HG03025 (cell line): Measurements from ENCODE around the gene ALS2CL.
"Not testable (repeated sequence)": the region's sequence is repeated elsewhere in the genome, so short reads cannot be mapped to it uniquely, and the experiment has no call there.

ENCODE experiments used
- ATAC-seq: cut with Tn5 transposase; IDR thresholded peaks from one replicate; pipeline ENCODE4 v1.9.1; 2021; ENCODE audit warnings: mild to moderate bottlenecking, moderate library complexity; ENCODE audit not compliant: unreplicated experiment, low FRiP score

The ALS2CL gene, protein sequence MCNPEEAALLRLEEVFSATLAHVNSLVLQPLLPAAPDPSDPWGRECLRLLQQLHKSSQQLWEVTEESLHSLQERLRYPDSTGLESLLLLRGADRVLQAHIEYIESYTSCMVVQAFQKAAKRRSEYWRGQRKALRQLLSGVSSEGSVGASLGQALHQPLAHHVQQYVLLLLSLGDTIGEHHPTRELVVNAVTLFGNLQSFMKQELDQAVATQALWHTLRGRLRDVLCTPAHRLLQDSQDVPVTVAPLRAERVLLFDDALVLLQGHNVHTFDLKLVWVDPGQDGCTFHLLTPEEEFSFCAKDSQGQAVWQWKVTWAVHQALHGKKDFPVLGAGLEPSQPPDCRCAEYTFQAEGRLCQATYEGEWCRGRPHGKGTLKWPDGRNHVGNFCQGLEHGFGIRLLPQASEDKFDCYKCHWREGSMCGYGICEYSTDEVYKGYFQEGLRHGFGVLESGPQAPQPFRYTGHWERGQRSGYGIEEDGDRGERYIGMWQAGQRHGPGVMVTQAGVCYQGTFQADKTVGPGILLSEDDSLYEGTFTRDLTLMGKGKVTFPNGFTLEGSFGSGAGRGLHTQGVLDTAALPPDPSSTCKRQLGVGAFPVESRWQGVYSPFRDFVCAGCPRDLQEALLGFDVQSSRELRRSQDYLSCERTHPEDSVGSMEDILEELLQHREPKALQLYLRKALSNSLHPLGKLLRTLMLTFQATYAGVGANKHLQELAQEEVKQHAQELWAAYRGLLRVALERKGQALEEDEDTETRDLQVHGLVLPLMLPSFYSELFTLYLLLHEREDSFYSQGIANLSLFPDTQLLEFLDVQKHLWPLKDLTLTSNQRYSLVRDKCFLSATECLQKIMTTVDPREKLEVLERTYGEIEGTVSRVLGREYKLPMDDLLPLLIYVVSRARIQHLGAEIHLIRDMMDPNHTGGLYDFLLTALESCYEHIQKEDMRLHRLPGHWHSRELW

DNA sequence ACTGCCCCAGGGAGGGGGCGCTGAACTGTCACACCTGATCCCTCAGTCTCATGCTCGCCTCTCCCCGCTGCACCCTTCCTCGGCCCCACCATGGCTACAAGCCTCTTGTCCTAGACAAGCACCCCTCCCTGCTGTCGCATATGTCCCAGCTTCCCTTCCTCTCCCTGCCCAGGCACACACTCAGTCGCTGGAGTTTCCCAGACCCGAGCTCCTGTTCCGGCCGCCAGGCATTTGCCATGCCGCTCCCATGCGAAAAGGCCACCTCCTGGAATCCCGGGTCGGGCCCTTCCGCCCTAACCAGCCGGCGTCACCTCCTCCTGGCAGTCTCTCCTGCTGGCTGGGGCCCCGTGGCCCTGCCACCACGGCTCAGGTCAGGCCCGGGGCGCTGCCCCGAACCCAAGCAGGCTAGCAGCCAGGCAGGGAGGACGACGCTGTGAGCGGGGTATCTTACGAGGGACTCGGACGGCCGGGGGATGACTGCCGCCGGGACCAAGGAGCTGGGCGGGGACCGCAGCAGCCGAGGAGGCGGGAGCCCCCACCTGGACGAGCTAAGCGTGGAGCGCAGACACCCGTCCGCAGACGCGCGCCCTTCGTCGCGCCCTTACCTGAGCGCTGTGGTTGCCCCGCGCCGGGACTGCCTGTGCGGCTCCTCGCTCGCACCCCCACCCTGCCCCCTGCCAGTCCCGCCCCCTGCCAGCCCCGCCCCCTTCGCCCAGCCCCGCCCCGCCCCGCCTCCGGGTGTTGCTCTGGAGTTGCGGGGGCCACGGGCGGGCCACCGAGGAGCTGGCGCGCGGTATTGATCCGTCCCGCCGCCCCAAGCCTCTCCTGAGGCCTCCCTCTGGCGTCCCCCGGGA is at the start of gene ALS2CL:
ALS2CL (minus strand) TSS at position 642 of the 854 bp plus-strand sequence. CDS start 4,239 bp downstream, outside the sequence.
- no peak for ATAC-seq

DNA sequence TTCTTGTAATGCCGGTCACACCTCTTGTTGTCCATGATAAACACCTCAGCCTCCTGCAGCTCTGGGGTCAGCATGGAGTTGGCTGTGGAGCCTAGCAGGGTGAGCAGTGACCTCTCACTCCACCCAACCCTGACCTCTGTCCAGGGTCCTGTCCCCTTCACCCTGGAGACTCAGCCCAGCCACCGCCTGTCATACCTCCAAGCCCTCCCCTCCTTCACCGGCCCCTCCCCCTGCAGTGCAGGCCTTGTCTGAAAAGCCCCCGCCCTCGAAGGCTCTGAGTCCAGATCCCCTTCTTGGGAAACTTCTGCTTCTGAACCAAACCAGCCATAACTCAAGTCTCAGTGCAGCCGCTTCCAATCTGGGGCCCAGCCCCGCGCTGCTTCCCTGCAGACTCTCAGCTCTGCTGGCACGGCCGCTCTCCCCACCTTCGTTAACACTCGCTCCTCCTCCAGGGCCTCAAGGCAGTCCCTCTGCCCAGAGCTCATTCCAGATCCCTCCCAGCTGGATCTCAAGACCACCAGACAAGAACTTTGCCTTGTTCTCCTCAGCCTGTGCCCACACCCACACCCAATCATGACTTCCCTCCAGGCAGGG is 49.6 kb upstream of the ALS2CL start:
- no peak for ATAC-seq

DNA sequence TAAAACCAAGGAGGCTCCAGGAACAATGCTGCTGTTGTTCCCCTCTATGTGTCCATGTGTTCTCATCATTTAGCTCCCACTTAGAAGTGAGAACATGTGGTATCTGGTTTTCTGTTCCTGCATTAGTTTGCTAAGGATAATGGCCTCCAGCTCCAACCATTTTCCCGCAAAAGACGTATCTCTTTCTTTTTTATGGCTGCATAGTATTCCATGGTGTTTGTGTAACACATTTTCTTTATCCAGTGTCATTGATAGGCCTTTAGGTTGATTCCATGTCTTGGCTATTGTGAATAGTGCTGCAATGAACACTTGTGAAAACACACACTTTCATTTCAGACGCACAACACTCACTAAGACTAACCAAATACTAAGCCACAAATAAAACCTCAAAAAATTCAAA is 46.1 kb upstream of the ALS2CL start:
- ATAC-seq: not testable (repeated sequence)

DNA sequence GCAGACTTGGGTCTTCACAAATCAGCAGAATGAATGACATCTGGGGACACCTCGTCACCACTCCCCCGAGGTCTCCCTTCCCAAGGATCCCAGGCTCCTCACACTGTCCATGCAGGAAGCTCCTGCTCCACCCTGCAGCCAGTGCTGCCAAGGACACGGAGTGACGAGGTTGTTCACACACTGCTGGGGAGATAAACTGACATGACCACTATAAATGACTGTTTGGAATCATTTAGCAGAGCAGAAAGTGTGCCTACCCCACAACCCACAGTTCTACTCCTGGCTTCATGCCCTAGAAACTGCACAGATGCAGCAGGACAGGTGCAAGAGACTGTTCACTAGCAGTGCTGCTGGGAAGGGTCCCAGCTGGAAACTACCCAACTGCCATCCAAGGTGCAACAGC is 43.9 kb upstream of the ALS2CL start:
- no peak for ATAC-seq

DNA sequence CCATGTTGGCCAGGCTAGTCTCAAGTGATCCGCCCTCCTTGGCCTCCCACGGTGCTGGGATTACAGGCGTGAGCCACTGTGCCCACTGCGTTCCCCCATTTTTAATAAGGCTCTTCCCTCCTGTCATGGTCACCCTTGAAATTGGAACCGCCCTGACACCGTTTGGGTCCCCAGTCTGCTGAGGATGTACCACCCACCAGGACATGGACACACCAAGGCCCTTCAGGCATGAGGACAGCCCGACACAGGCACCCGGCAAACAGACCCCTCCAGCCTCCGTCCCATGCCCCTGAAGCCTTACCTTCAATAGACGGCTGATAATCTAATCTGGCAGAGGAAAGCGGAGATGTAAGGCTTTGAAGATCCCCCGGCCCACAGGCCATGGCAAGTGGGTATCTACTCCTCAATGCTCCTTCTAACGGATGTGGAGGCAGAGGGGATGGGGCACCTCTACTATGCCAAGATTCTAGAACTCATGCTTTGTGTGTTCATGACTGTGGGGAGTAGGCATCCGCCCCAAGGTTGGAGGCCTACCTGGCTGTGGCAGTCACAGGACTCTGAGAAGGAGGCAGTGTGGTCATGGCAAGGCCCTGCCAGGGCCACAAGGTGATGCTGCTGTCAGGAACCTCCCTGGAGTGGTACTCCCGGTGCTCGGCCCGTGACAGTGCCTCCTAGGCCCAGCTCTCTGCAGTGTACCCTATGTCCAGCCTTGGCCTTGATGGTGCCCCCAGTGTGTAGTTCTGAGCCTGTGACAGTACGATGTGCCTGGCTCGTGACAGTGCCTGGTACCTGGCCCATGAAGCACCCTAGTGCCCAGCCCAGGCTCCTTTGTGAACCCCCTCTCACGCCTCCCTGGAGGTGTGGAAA is 42.8 kb upstream of the ALS2CL start:
- no peak for ATAC-seq

DNA sequence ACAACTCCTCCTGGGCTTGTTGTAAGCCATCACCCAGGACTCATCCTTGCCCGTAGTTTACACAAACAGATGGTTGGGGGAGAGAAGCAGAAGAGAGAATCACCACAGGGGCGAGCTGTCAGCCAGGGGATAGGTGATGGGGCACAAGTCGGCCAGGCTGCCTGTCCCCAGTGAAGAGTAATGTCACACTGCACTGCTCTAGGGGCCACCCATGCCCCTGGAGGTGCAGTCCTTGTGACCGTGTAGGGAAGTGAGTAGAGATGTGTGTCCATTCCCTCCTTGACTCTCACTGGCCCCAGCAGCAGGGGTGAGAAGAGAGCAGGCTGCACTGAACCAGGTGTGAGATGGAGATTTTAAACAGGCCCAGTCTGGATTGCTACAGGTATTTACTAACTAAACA is 41.3 kb upstream of the ALS2CL start:
- no peak for ATAC-seq

DNA sequence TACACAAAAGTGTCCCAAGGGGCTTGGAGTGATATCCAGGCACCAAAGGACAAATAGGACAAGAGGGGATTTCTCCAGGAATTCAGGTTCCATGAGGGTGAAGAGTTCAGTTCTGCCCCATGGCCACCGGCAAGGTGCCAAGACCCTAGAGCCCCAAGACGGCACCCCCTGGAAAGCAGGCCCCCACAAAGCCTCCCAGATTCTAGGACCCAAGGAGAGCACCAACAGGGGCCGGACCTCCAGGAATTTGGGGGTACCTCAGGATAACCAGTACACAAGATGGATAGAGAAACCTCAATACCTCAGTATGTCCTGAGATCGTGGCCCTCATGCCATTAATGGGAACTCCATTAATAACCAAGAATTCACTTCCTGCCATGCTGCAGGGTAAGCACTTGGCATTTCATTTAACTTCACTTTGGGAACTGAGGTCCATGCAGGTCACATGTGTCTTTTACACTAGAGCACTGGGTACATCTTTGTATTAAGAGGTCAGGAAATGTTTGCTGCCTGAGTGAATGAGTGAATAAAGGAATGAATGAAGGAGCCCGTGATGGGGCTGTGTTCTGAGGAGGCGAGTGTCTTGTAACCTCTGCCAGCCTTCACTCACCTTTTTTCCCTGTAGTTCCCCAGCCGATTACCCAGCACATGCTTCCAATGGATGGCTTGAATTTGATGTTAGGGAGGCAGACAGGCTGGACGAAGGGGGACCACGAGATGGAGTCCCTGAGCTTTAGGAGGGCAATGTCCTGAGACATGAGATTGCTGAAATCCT is 39.7 kb upstream of the ALS2CL start:
- no peak for ATAC-seq

DNA sequence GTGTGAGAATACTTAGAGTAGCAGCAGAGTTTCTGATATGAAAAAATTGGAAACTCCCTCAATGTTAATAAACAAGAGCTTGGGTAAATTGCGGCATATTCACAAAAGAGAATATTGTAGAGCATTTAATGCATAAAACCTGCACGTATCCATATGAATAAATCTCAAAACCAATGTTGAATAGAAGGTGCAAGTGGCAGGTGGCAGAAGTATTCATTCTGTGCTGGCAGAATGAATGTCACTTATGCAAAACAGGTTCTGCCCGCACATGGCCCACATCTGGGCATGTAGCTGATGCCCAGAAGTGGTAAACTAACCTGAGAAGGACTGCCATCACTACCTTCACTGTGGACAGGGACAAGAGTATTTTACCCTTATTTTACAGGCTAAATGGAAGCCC is 38.3 kb upstream of the ALS2CL start:
- ATAC-seq: no peak

DNA sequence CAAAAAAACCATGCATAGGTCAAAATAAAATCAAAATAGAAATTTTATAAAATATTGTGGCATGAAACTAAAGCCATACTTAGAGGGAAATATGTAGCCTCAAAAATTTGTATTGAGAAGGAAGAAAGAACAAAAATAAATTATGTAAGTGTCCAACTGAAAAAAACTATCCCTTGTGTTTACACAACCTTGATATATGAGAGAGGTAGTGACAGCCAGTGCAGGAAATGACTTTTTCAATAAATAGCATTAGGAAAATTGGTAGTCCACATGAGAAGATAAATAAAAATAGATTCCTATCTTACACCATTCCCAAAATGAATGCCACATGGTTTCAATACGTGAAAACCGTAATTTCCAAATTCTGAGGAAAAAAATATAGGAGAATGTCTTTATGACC is 37.3 kb upstream of the ALS2CL start:
- no peak for ATAC-seq

DNA sequence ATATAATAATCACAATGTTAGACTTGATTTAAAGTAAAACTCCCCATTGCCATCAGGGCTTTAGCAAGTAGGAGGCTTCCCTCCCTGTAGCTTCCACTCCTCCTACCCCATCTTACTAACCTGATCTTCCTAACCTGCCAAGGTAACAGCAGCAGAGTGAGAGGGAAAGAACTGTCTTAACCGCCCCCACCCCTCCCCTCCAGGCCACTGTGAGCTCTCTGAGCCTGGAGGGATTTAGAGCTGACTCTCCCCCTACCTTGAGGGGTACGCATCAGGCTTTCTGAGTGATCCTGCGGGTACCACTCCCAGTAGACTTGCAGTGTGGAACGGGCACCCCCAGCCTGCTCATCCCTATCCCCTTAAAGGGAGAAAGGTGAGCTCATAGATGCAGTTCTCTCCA is 35.6 kb upstream of the ALS2CL start:
- ATAC-seq: no peak

DNA sequence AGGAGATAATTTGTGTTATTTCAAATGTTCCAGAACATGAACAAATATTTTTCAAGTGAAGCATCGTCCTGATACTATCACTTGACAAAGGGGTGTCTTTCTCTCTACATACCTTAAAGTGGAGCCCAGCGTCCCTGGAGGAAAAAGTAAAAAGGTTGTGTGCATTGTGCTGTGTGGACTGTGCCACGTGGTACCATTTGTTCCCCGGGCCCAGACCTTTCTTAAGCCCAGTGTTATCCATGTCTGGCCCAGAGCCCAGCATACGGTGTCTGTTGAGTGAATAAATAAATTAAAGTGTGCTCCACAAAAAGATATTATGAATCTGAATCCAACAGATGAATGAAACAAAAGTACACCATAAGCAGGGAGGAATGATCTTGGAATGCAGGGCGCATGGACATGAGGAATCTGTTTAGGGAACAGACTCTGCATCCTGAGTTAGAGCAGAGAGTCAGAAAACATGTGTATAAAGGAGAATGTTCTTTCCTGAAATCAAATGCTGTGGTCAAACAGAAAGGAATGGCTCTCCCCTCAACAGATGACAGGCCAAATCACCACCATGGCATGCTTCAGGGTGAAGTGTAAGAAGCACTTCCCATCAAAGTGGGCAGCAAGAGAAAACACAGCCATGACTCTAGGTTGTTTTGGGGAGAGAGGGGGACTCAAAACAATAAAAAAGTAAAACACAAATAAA is 32.3 kb upstream of the ALS2CL start:
- ATAC-seq: no peak

DNA sequence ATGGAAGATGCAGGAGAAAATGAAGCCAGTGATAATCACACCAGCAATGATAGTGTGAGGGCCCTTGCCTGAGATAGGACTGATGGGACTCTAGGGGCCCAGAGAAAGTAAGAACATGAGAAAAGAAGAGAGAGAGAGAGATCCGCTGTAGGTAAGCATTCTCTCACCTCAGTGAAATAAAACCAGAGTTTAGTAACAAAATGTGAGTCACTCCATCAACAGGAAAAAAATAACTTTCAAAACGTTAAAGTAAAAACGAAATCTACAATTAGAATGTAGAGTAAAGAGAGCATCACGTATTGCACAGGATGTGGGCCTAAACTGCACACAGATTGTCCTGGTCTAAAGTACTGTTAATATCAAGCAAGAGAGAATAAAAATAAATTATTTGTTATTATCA is 30.9 kb upstream of the ALS2CL start:
- ATAC-seq: no peak

DNA sequence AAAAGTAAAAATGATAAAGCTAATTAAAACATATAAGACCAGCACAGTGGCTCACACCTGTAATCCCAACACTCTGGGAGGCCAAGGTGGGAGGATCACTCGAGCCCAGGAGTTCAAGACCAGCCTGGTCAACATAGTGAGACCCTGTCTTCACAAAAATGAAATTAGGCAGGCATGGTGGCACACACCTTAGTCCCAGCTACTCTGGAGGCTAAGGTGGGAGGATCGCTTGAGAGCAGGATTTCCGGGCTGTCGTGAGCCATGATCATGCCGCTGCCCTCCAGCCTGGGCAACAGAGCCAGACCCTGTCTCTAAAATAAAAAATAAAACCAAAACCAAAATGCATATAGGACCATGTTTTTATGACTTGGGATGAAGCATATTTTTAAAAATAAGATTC is 29.0 kb upstream of the ALS2CL start:
- no peak for ATAC-seq

DNA sequence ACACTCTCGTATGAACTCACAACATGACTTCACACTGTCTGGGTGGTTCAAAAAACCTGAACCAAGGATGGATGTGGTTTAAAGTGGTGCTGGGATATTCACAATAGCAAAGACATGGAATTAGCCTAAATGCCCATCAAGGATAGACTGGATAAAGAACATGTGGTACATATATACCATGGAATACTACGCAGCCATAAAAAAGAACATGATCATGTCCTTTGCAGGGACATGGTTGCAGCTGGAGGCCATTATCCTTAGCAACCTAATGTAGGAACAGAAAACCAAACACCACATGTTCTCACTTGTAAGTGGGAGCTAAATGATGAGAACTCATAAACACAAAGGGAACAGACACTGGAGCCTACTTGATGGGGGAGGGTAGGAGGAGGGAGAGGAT is 27.5 kb upstream of the ALS2CL start:
- ATAC-seq: no peak

DNA sequence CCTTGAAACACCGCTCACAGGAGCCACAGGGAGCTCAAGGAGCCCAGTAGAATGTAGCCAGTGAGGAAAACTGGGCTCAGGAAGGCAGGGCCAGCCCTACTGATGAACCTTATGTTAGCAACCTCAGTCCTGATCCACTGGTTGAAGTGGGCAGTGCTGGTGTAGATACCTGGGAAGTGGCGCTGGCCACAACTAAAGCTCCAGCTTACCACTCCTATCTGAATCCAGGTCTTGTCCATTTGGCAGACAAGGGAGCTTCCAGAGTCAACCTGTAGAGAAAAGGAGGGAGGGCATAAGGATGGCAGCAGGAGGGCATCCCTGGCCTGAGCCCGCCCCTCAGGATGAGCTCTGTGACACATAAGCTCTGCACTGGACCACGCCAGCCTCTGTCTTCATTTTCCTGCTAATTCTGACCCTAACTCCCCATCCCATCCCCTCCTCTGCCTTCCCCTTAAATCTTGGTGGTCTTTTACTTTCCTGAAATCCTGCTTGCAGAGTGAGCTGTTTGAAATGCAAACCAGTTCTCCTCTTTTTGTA is 26.3 kb upstream of the ALS2CL start:
- ATAC-seq: no peak

DNA sequence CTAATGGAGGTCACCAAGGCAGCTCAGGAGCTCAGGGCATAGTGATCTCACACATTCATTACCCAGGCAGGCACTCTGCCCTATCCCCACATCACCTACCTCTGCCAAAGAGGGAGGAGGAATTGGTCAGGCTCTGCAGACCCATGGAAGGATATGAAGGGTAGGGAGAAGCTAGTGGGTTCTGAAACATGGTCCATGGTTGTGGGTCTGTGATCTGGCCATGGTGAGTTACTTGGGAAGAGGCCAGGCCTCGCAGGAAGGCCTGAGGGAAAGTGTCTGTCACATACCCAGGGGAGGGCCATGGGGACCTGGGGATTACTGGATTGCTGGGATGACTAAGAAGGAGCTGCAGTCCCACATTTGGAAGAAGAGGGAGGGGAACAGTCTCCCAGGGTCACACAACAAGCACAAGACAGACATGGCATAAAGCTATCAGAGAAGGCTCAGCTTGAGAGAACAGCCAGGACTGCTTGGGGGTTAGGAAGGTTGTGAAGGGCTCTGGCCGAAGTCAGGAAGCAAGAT is 25.6 kb upstream of the ALS2CL start:
- ATAC-seq: no peak

DNA sequence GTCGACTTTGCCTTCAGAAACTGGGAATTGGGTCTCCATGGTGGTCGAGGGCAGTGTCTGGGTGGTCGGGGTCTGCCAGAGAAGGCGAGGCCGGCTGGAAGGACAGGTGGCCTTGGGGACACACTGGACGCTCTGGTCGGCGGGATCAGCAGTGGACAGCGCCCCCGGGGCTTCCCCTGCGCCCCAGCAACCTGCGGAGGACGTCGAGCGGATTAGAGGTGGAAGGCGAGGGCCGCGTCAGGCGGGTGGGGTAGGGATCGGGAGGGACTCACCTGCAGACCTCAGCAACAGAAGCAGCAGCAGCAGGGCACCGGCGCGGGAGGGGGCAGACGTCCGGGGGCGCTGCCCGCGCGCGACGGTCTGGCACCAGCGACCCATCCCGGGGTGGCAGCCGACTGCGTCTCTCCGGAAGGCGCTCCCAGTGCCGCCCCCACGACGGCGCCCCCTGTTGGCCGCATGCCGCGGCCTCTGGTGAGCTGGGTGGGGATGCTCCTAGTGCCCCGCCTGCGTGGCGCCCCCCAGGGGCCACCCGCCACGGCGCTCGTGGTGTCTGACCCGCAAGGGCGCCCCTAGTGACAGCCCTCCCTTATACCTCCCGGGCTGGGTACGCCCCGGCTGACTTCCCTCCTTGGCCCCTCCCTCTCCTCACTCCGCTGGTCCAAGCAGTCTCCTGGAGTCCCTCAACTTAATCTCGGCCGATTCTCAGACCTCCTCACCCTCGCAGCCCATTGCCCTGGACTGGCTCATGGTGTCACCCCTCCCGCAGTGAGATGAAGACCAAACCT is 24.2 kb upstream of the ALS2CL start, which contains the start of gene PRSS50:
PRSS50 (minus strand) TSS at position 423 of the 785 bp plus-strand sequence; CDS start at position 378, 45 bp downstream.
- no peak for ATAC-seq
